COR-L47 (cell line): ENCODE data around the gene GPC3.
"Not testable (repeated sequence)": the region's sequence is repeated elsewhere in the genome, so short reads cannot be mapped to it uniquely, and the experiment has no call there.

Source experiments
- DNase-seq: peaks from one replicate; lab custom pipeline; 2025; lab: John Stamatoyannopoulos, UW

The GPC3 gene

GRCh38 chrX:133985164-133985966, at the start of gene GPC3:
Gene GPC3, minus strand, starts transcription at chrX:133985594.
- no peak for DNase-seq

GRCh38 chrX:134032441-134032840, 47.0 kb upstream of the GPC3 start:
- no peak for DNase-seq

- no peak for DNase-seq
Observed at GRCh38 chrX:134026565-134027311, 41.3 kb upstream of the GPC3 start.

DNA sequence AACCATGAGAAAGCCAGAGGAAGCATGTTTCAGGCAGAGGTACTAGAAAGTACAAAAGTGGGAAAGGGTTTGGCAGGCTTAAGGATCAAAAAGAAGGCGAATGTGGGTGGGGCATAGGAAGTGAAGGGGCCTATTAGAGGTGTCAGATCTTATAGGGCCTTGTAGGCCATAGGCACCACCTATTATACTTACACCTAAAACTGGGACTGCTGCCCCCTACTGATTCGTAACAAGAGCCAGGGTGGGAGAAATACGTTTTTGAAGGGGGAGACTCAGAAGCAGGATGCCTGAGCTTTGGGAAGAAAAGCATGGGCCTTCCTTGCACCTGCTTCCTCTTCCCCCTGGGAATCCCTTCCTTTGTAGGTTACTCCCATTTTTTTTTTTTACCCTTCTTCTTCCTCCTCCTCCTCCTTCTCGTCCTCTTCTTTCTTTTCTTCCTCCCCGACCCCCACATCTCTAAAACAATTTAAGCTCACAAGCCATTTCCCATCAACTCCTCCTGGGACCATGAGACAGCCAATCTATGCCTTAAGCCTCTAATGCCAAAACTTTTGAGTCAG, 40.7 kb upstream of the GPC3 start:
- DNase-seq, result no peak

DNA sequence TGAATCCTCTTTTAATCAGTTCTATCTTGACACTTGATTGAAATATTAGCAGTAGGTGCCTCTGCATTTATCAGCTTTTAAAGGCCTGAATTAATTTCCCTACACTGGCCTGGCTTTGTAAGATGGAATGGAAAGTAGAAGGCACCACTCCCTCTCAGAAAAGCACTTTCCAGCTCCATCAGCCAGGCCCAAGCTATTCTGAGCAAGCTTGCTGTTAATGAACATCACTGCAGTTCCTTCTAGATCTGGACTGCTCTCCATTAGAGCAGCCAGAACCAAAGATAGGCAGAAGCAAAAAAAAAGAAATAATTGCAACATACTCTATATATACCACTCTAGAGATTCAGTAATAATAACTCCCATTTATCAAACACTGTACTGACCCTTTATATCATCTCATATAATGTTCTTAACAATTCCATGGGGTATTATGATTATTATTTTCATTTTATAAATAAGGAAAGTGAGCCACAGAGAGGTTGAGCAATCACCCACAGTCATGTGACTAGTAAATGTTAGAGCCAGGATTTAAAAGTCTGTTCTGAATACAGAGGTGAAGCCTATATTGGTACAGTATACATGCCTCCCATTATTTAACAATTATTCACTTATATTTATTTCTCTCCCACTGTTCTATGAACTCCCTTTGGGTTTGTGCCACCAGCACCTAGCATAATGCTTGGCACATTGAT, 39.4 kb upstream of the GPC3 start:
- no peak for DNase-seq

- DNase-seq, result no peak
Observed at GRCh38 chrX:134023851-134024281, 38.5 kb upstream of the GPC3 start.

GRCh38 chrX:134020910-134021309, 35.5 kb upstream of the GPC3 start:
- no peak for DNase-seq

GRCh38 chrX:134019567-134020206, 34.3 kb upstream of the GPC3 start:
- DNase-seq, result no peak

- not testable (repeated sequence) for DNase-seq
Observed at GRCh38 chrX:134016309-134016708, 30.9 kb upstream of the GPC3 start.

DNA sequence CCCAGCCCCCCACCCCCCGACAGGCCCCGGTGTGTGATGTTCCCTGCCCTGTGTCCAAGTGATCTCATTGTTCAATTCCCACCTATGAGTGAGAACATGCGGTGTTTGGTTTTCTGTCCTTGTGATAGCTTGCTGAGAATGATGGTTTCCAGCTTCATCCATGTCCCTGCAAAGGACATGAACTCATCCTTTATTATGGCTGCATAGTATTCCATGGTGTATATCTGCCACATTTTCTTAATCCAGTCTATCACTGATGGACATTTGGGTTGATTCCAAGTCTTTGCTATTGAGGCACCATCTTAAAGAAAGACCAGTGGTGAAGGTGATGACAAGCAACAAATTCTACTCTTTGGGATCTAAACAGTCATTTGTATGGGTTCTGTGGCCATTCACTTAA, 30.1 kb upstream of the GPC3 start:
- not testable (repeated sequence) for DNase-seq

DNA sequence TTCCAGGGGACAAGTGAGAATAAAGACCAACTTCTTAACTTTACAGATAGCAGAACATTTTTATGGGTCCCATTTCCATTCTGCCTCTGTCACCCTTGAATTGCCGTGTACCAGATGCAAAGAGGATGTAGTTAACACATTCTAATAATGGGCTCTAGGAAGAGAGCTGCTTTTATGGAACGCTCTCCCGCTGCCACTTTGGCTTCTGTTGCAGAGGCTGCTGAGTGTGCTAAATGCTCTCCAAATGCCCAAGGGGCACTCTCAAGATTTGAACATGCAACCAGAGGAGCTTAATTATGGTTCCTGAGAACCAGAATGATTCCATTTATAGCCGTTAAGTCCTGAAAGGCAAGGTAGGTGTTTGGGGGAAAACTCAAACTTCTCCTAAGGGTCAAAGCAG, 28.1 kb upstream of the GPC3 start:
- DNase-seq, result no peak

GRCh38 chrX:134013092-134013497, 27.7 kb upstream of the GPC3 start:
- DNase-seq, result no peak

- DNase-seq, result no peak
Observed at GRCh38 chrX:134010690-134011089, 25.3 kb upstream of the GPC3 start.

DNA sequence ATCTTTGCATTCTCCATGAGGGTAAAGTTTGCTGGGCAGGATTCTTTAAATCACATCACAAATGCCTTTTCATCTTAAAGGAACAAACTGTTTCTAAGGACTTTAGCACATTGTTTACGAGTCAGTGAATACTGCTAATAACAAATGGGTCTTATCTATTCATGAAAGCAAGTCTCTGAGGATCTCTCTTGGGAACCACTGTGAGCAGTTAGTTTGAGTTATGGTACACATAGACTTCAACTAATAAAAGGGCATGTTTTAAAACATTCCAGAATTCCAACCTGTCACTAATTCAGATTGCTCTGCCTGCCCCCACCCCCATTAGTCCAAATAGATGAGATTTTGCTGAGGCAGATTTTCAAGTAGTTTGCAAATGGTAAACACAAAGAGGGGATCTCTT, 22.3 kb upstream of the GPC3 start:
- no peak for DNase-seq

DNA sequence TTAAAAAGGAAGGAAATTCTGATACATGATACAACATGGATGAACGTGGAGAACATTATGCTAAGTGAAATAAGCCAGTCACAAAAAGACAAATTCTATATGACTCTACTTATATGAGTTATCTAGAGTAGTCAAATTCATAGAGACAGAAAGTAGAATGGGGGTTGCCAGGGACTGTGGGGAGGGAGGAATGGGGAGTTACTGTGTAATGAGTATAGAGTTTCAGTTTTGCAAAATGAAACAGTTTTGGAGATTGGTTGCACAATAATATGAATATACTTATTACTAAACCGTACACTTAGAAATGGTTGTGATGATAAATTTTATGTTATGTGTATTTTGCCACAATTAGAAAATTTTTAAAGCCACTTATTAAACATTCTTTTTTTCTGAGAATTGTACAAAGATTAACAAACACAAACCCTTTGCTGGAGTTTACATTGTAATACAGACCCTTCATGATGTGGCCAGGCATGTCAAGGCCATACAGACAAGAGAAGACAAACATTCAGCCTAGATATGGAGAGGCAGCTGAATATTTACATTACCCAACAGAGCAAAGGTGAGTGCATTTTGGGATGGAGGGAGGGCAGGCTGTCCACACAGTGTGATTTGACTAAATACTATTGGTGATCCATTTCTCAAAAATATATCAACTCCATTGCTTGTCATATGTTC, 21.2 kb upstream of the GPC3 start:
- DNase-seq, result no peak

- DNase-seq, result no peak
Observed at GRCh38 chrX:134004084-134004483, 18.7 kb upstream of the GPC3 start.

GRCh38 chrX:134002921-134003615, 17.7 kb upstream of the GPC3 start:
- no peak for DNase-seq

DNA sequence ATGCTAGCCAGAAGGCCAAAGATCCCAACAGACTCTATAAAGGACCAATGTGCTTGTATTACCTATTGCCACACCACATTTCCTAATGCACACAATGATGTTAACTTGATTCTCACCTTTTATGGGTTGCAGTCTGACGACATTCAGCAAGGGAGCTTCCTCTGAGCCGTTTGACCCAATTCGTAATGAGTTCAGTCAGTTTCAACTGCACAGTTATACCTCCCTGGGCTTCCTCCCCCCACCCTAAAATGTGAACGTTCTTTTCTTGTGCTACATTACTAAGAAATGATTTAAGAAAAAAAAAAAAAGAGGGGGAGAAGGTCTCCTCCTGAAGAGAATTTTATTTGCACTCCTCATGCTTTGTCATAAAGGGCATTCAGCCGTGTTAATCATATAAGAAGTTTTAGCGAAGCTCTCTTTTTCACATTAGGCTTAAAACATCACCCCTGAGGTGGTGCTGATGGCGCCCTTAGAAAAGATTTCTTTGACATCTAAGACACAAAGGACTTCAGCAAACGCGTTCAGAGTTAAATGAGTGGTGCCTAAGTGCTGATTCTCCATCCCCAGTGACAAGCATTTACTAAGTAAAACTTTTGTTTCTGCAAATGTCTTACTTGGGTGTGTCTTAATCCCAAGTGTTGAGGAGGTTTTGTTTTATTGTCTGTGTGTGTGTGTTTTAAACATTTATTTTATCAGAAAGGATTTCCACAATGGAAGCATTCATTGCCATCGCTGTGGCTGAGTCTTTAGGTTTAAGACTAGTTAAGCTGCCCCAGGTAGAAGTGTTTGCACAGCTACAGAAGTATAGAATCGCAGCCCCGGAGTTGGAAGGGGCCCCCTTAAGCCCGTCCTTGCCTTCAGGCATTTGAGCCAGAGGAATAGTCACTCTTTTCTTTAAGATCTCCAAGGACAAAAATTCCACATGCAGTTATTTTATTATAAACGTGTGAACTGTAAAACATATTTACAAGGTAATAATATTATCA, 15.2 kb upstream of the GPC3 start:
- DNase-seq, result no peak

GRCh38 chrX:133999031-133999705, 13.8 kb upstream of the GPC3 start:
- no peak for DNase-seq
